HepG2 (cell line): ENCODE measurements around the gene RBM6. TPM values are rescaled to one million over a fixed set of nuclear protein-coding genes. Genes with fewer than 3 reads are reported as not detected.

Source experiments
- ATAC-seq: fragments of 200-7000 bp; cut with Tn5 transposase; 3 replicates; pipeline ENCODE4 v1.9.1; 2020; ENCODE audit warnings: mild to moderate bottlenecking, moderate library complexity
- BruUV-seq: library from RNA; stranded (reverse); fragments of 400-500 nt; replicated peaks from 2 replicates; lab custom pipeline; 2021; lab: Mats Ljungman, UMichigan
- CTCF ChIA-PET: fragments of 300-600 bp; formaldehyde crosslinking; extraction: SDS; loops from one replicate; lab custom pipeline; 2021; ENCODE audit warnings: low total read pairs, inconsistent platforms, low intra/inter-chr PET ratio; lab: Yijun Ruan, JAX
- POLR2A ChIA-PET: fragments of 350-600 bp; sonication (Branson Sonifier 250); formaldehyde crosslinking; loops from one replicate; lab custom pipeline; 2020; ENCODE audit warnings: antibody characterized with exemption, inconsistent platforms; lab: Yijun Ruan, JAX
- DNase-seq: peaks from one replicate; pipeline ENCODE4 v3.0.0-alpha.2; 2015; ENCODE audit warnings: low spot score
- FAIRE-seq: peaks from 3 replicates; lab custom pipeline; 2011; peaks lifted over from hg19 to GRCh38; lab: Jason Lieb, UNC
- H2AFZ ChIP-seq: one replicate; pipeline ENCODE4 v1.6.1; 2011; ENCODE audit warnings: low read length, inconsistent platforms
- H3K27ac ChIP-seq: fragments of 300-600 bp; 3 replicates; pipeline ENCODE4 v1.8.0; 2011; ENCODE audit warnings: mixed run types, mild to moderate bottlenecking, mixed read lengths, low read length, inconsistent platforms; ENCODE audit not compliant: insufficient read depth; ENCODE audit errors: extremely low read length
- H3K27me3 ChIP-seq, 2 experiments: fragments of 200-600 bp in 1 of 2; 2 replicates in 1 of 2; 3 replicates in 1 of 2; pipeline versions ENCODE4 v1.6.0 to v1.8.0; 2011; ENCODE audit warnings: low read length in 2 of 2, mild to moderate bottlenecking in 2 of 2, moderate library complexity in 2 of 2, inconsistent platforms in 1 of 2; ENCODE audit not compliant: insufficient read depth in 2 of 2, control insufficient read depth in 1 of 2
- H3K36me3 ChIP-seq, 2 experiments: fragments of 200-600 bp in 1 of 2; replicated peaks in 1 of 2; 2 replicates in 1 of 2; 3 replicates in 1 of 2; pipeline versions ENCODE4 v1.5.1 to v1.8.0; 2011; ENCODE audit warnings: low read length in 2 of 2, inconsistent platforms in 1 of 2; ENCODE audit not compliant: insufficient read depth in 2 of 2, control insufficient read depth in 1 of 2
- H3K4me1 ChIP-seq: 2 replicates; pipeline ENCODE4 v1.5.1; 2012; ENCODE audit warnings: low read length, inconsistent platforms; ENCODE audit not compliant: insufficient read depth
- H3K4me2 ChIP-seq: 2 replicates; pipeline ENCODE4 v1.6.0; 2011; ENCODE audit warnings: low read depth, low read length, inconsistent platforms
- H3K4me3 ChIP-seq, 3 experiments: fragments of 200-600 bp in 1 of 3; sonication (generic), shearing (Covaris generic) in 1 of 3; replicated peaks in 1 of 3; 2 replicates each; pipeline ENCODE4 v1.5.1; 2011 to 2016; ENCODE audit warnings: low read length in 3 of 3, inconsistent platforms in 2 of 3, low read depth in 2 of 3, mild to moderate bottlenecking in 2 of 3, control low read depth in 1 of 3, mixed read lengths in 1 of 3; ENCODE audit not compliant: insufficient read depth in 1 of 3
- H3K79me2 ChIP-seq: one replicate; pipeline ENCODE4 v1.6.1; 2011; ENCODE audit warnings: low read length, inconsistent platforms; ENCODE audit not compliant: insufficient read depth
- H3K9ac ChIP-seq: 2 replicates; pipeline ENCODE4 v1.6.0; 2011; ENCODE audit warnings: mild to moderate bottlenecking, low read depth, low read length, inconsistent platforms; ENCODE audit not compliant: insufficient read depth
- H3K9me3 ChIP-seq: 2 replicates; pipeline ENCODE4 v1.5.1; 2012; ENCODE audit warnings: mild to moderate bottlenecking, low read length
- H4K20me1 ChIP-seq: 2 replicates; pipeline ENCODE4 v1.6.0; 2011; ENCODE audit warnings: inconsistent platforms, mild to moderate bottlenecking, low read length, moderate library complexity; ENCODE audit not compliant: insufficient read depth
- AHR ChIP-seq: IDR thresholded peaks from 2 replicates; pipeline ENCODE4 v1.6.1; 2018; ENCODE audit warnings: missing genetic modification reagents, missing compliant biosample characterization
- DR1 ChIP-seq: sonication (generic); formaldehyde crosslinking; IDR thresholded peaks from 2 replicates; pipeline ENCODE4 v1.8.0; 2021; ENCODE audit warnings: mild to moderate bottlenecking, missing genetic modification reagents, inconsistent platforms
- ESRRA ChIP-seq: sonication (generic); formaldehyde crosslinking; IDR thresholded peaks from 2 replicates; pipeline ENCODE4 v1.5.1; 2020; ENCODE audit warnings: mild to moderate bottlenecking, low read depth, missing genetic modification reagents
- MAFF ChIP-seq: IDR thresholded peaks from 2 replicates; pipeline ENCODE4 v1.6.1; 2011; ENCODE audit warnings: low read depth, low read length, improper control_type of control experiment
- NAIF1 ChIP-seq: sonication (generic); formaldehyde crosslinking; IDR thresholded peaks from 2 replicates; pipeline ENCODE4 v1.5.0; 2020; ENCODE audit warnings: mild to moderate bottlenecking, missing genetic modification reagents, borderline replicate concordance
- NFRKB ChIP-seq: fragments of 450-650 bp; IDR thresholded peaks from 2 replicates; pipeline ENCODE4 v1.6.1; 2017
- POLR2A ChIP-seq, 2 experiments: IDR thresholded peaks; 2 replicates each; pipeline ENCODE4 v1.6.1; 2011; ENCODE audit warnings: low read depth in 2 of 2, low read length in 2 of 2, mild to moderate bottlenecking in 1 of 2, moderate library complexity in 1 of 2; ENCODE audit not compliant: insufficient read depth in 1 of 2
- POLR2AphosphoS2 ChIP-seq: IDR thresholded peaks from 2 replicates; pipeline ENCODE4 v1.6.1; 2011; ENCODE audit warnings: low read depth, low read length, improper control_type of control experiment
- POLR2G ChIP-seq: fragments of 200-400 bp; formaldehyde crosslinking; IDR thresholded peaks from 2 replicates; pipeline ENCODE4 v1.6.1; 2018; ENCODE audit warnings: mild to moderate bottlenecking, low read depth, low read length, moderate library complexity
- RBFOX2 ChIP-seq: fragments of 200-400 bp; formaldehyde crosslinking; IDR thresholded peaks from 2 replicates; pipeline ENCODE4 v1.6.1; 2017; ENCODE audit warnings: low read depth, mild to moderate bottlenecking, low read length
- RBM22 ChIP-seq: fragments of 200-400 bp; formaldehyde crosslinking; optimal IDR thresholded peaks from 2 replicates; pipeline ENCODE3; 2017; ENCODE audit warnings: mild to moderate bottlenecking, low read length, moderate library complexity
- RFX3 ChIP-seq: IDR thresholded peaks from 2 replicates; pipeline ENCODE4 v1.6.1; 2016; ENCODE audit warnings: missing biosample characterization, missing genetic modification reagents
- SALL1 ChIP-seq: sonication (generic); formaldehyde crosslinking; IDR thresholded peaks from 2 replicates; pipeline ENCODE4 v1.8.0; 2022; ENCODE audit warnings: mild to moderate bottlenecking, missing genetic modification reagents
- TBX3 ChIP-seq: fragments of 450-650 bp; IDR thresholded peaks from 2 replicates; pipeline ENCODE4 v1.6.1; 2017; ENCODE audit warnings: antibody characterized with exemption, mild to moderate bottlenecking, inconsistent platforms, borderline replicate concordance
- ZMYM2 ChIP-seq: sonication (generic); formaldehyde crosslinking; IDR thresholded peaks from 2 replicates; pipeline ENCODE4 v1.8.0; 2022; ENCODE audit warnings: mild to moderate bottlenecking, missing genetic modification reagents
- ZNF776 ChIP-seq: sonication (generic); formaldehyde crosslinking; IDR thresholded peaks from 2 replicates; pipeline ENCODE4 v1.4.0; 2020; ENCODE audit warnings: mild to moderate bottlenecking, missing genetic modification reagents
- ZSCAN22 ChIP-seq: sonication (generic); formaldehyde crosslinking; IDR thresholded peaks from 2 replicates; pipeline ENCODE4 v1.4.0; 2020; ENCODE audit warnings: mild to moderate bottlenecking, missing genetic modification reagents
- WGBS: methylation state at CpG from one replicate; pipeline ENCODE4 v1.1.6; 2017; ENCODE audit warnings: low lambda C conversion rate; 5-methylcytosine and 5-hydroxymethylcytosine counted together
- in situ Hi-C: cut with HindIII; loops from 2 replicates; pipeline ENCODE4 v1.10.0; 2017; ENCODE audit warnings: low pct_unique_long_range_greater_than_20kb; ENCODE audit not compliant: extremely low pct_ligation_motif_present
- intact Hi-C: fragments of 100-400 bp; cut with micrococcal nuclease; formaldehyde crosslinking; loops from one replicate; pipeline ENCODE4 v1.10.0; 2022; ENCODE audit not compliant: unreplicated experiment
- polyA plus RNA-seq, 8 experiments: library from polyadenylated mRNA; depleted of rRNA in 3 of 8; stranded (reverse) in 7 of 8; unstranded in 1 of 8; fragments of >200 nt; fragmentation: Illumina TruSeq in 4 of 8; extraction: Trizol in 4 of 8; gene quantifications; 2 replicates each; pipeline versions ENCODE4 v1.2.1 to v1.2.3, GENCODE V29; 2011 to 2016; ENCODE audit warnings: low read depth in 4 of 8, missing spikeins in 1 of 8, mixed read lengths in 1 of 8; ENCODE audit not compliant: insufficient read depth in 1 of 8
- total RNA-seq, 5 experiments: library from RNA; depleted of rRNA; stranded (reverse); fragments of >200 nt; fragmentation: Illumina TruSeq; extraction: Trizol; gene quantifications; 2 replicates each; pipeline ENCODE4 v1.2.3, GENCODE V29; 2016; ENCODE audit warnings: low read depth in 1 of 5

Gene RBM6
- total and polyA plus RNA-seq, 2 of the 13 experiments (the other 11 are each of a cell fraction or from before 2014, with no cell fraction given), result 72.7 to 86.1 TPM

- ATAC-seq (no peak), FAIRE-seq (no peak), DNase-seq (no peak)
- no peak overlapping the region for H3K4me3 ChIP-seq
- no peak overlapping the region for H3K27ac ChIP-seq
- TF ChIP-seq MAFF (no peak), RFX3 (CRISPR knock-in tag) (no peak), POLR2A (IDR thresholded peaks at IDR 0.05; ENCODE audit: insufficient read depth in 1 of 2, low read depth in 2 of 2, low read length in 2 of 2) (peak in 1 of 2 experiments; percentile 37; a peak in 1 of 4 replicates), POLR2AphosphoS2 (0 out of 2 replicates have a peak, but pooled peaks have one; percentile 55), RBFOX2 (peak; percentile 50), RBM22 (peak; percentile 32), ZMYM2 (no peak), POLR2G (peak; percentile 46; the same call in 1 of the 2 replicates), NAIF1 (no peak), ESRRA (no peak)
- H3K4me1 ChIP-seq, result no peaks in the 10 kb centered on the region
- no TSS peak for BruUV-seq
- in situ Hi-C loops (no loop called here), intact Hi-C loops (no loop called here)
- H3K36me3 ChIP-seq, result peaks cover 32 to 88% of the 10 kb centered on the region in 2 experiments
- no peak overlapping the region for H3K4me2 ChIP-seq
- H3K27me3 ChIP-seq, result no peaks in the 10 kb centered on the region
- no peaks in the 10 kb centered on the region for H3K79me2 ChIP-seq
- CTCF ChIA-PET, result no interaction called here
- WGBS, result 96% methylated on average over 7 of the region's 7 CpGs
- H4K20me1 ChIP-seq, result no peaks in the 10 kb centered on the region
- H3K9ac ChIP-seq, result no peak overlapping the region
- H2AFZ ChIP-seq, result no peak overlapping the region
- H3K9me3 ChIP-seq, result no peaks in the 10 kb centered on the region
- POLR2A ChIA-PET, result interaction anchor here (1.7 kb wide), 1 partner anchor 17 kb away, joined by 4 read pairs; no protein-coding TSS in a partner anchor
These were observed 162.6 kb downstream of the RBM6 start for GRCh38 chr3:50102558-50102957.

DNA sequence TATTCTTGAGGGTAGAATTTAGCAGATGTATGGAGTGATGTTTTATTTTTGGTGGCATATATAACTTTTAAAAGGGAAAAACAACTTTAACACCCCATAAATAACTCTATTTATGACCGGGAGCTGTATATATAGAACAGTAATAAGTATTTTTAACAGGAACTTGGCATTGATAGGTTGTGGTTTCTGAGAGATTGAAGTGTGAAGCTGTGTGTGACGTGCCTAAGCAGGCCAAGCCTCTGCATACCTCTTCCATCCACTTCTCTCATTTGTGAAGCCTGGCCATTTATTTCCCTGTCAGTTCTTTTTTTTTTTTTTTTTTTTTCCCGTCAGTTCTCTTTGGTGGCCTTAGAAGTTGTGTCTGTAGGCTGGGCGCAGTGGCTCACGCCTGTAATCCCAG is 171.8 kb downstream of the RBM6 start:
- BruUV-seq, result no TSS peak
- no peaks in the 10 kb centered on the region for H3K79me2 ChIP-seq
- no peak for DNase-seq
- intact Hi-C loops, result no loop called here
- H2AFZ ChIP-seq, result no peak overlapping the region
- no peak overlapping the region for H3K27ac ChIP-seq
- ChIA-PET CTCF (no interaction called here), POLR2A (no interaction called here)
- in situ Hi-C loops, result no loop called here
- no peaks in the 10 kb centered on the region for H3K4me1 ChIP-seq
- TF ChIP-seq ZSCAN22 (CRISPR knock-in tag) (no peak), ZNF776 (no peak), DR1 (no peak), SALL1 (CRISPR knock-in tag) (no peak), TBX3 (no peak), AHR (CRISPR knock-in tag) (no peak), NFRKB (no peak)
- TF ChIP-seq, all 625 proteins: peak for 0
- no peak overlapping the region for H3K4me2 ChIP-seq
- H3K4me3 ChIP-seq, result no peak overlapping the region
- no peaks in the 10 kb centered on the region for H3K27me3 ChIP-seq
- H4K20me1 ChIP-seq, result no peaks in the 10 kb centered on the region
- 97% methylated on average over 5 of the region's 5 CpGs for WGBS
- H3K9ac ChIP-seq, result no peak overlapping the region
- H3K9me3 ChIP-seq, result no peaks in the 10 kb centered on the region
- FAIRE-seq (no peak), ATAC-seq (no peak)
- H3K36me3 ChIP-seq, result peaks cover 49 to 94% of the 10 kb centered on the region in 2 experiments
